T-helper 2 cell (primary cell): ENCODE data around the gene PNLIPRP2.

Experiments
- DNase-seq, 5 experiments: peaks; one replicate each; pipeline versions ENCODE4 v3.0.0 to v3.0.0-alpha.2; 2012 to 2022

The PNLIPRP2 gene

DNA sequence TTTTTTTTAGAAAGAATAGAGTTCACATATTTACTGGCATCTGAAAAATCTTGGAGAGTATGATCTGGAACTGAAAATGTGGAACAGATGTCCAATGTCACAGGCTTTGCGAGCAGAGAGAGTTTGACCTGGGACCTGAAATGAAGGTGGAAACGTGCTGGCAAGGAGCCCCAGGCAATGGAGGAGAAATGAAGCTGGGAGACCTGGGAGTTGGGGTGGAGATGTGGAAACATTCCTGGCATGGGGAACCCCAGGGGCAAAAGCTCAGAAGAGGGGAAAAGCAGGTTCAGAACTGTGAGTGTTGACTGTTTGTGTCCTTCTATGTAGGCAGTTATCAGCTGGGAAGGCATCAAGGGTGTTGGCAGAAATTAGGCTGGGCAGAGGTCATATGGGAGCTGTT lies 7.3 kb upstream of the PNLIPRP2 start:
- no peak for DNase-seq

DNA sequence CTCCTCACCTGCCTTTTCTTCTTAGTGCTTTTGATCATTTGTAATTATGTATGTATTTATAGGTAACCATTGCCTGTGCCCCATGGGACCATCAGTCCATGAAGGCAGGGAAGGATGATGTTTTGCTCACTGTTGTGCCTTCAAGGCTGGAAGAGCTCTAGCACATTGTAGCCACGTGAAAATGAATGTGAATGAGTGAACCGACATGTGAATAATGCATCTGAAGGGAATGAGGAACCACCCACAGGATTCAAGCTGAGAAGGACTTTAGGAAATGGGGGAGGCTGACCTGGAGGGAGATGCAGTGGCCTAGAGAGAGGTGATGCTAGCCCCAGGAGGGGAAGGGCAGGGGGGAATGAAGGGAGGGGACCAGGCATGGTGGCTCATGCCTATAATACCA lies 6.0 kb upstream of the PNLIPRP2 start:
- no peak for DNase-seq

DNA sequence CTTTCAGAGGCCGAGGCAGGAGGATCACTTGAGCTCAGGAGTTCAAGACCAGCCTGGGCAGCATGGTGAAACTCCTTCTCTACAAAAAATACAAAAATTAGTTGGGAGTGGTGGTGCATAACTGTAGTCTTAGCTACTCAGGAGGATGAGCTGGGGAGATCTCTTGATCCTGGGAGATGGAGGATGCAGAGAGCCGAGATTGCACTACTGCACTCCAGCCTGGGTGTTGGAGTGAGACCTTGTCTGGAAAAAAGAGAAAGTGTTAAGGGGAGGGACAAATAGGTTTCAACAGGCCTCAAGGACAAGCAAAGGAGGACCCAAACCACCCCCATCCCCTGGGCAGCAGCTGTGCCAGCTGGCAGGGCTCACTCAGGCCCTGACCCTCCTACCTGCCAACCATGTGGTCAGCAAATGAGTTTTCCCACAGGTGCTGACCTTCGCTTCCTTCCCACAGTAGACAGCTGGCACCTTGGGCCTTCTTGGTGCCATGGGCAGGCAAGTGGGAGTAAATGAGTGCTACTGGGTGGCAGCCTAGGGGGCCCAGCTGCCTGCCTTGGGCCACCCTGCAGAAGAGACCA lies 5.5 kb upstream of the PNLIPRP2 start:
- DNase-seq, result no peak

DNA sequence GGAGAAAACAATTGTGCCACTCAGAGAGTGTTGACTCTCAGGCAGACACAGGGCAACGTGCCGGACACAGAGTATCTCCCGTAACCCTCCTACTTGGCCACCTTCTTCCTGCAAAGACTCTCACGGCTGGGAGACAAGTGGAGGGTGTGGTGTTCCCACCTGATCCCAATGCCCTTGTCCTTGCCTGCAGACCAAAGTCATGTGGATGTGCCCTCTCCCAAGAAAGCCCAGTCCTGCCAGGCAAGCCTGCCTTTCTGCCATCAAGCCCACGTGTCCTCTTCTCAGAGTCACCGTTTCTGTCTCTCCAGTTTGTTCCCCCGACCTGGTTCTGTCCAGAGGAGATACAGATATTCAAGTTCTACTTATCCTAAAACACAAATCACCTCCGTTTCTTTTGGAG lies 723 bp downstream of the PNLIPRP2 start:
- no peak for DNase-seq

DNA sequence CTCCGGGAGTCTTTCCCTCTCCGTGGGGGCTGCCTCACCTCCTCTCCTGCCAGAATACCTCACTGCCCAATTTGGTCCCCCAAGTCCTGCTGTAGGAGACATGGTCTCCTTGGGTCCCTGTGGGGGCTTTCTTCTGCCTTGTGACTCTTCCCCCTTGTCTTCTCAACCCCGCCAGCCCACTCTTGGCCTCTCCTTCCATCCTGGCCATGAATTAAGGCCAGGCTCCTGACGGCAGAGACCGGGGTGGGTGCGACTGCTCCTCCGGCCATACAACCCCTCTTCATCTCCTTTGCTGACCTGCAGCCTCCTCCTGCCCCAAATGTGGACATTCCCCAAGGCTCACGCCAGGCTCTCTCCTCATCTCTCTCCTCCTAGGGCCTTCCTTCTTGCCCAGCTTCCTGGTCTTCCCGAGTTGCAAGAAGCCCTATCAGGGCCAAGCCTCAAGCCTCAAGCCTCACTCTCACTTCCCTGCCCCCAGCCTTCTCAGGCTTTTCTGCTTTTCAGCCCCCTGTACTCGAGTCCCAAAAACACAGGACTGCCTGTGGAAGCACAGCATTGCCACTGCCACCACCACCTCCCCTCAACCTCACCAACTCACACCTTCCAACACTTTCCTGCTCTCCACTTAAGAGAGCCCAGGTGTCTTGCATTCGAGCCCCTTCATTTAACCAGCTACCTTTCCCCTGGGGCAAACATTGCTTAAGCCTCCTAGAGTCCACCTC lies 1.3 kb downstream of the PNLIPRP2 start:
- no peak for DNase-seq

DNA sequence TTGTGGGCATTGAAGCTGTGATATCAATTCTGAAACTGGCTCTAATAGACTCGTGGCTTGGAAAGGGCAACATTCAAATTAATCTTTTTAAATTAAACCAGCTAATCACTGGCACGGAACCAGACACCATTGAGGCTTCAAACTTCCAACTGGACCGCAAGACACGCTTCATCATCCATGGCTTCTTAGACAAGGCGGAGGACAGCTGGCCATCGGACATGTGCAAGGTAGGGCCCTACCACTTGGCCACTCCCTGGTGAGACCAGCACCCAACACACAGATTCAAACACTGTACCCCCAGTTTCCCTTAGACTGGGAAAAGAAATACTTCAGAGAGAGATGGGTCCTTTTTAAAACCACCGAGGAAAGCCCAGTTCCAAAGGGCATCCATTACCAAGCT lies 5.1 kb downstream of the PNLIPRP2 start:
- no peak for DNase-seq

DNA sequence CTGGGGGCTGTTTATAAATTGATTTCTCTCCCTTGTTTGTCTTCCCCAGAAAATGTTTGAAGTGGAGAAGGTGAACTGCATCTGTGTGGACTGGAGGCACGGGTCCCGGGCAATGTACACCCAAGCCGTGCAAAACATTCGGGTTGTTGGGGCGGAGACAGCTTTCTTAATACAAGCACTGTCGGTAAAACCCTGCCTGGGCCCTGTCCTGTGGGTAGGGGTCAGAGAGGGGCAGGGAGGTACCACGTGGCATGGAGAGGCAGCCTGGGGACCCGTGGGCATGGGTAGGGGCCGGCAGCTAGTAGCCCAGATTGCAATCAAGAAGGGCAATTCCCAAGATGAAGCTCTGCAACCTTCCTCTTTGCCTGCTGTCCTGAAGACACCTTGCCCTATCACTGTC lies 6.1 kb downstream of the PNLIPRP2 start:
- DNase-seq, result no peak

DNA sequence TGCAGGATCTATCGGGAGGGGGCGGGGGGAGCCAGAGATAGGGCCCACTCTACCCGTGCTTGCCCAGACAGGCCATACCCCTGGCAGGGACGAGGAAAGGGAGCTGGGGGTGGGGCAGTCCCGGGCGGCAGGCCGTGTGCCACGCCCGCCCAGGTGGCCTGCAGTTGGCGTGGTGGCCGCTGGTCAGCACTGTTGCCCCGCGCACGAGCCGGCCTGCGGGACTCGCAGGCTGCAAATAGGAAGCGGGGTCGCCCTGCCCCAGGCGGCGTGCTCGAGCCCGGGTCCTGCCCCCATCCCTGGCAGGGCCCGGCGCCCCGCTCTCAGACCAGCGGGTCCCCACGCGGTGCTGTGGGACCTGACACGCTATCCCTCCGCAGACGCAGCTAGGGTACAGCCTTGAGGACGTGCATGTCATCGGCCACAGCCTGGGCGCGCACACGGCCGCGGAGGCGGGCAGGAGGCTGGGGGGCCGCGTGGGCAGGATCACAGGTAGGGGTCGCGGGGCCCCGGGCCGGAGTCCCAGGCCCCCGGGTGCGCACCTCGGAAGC lies 6.7 kb downstream of the PNLIPRP2 start:
- DNase-seq, result no peak

DNA sequence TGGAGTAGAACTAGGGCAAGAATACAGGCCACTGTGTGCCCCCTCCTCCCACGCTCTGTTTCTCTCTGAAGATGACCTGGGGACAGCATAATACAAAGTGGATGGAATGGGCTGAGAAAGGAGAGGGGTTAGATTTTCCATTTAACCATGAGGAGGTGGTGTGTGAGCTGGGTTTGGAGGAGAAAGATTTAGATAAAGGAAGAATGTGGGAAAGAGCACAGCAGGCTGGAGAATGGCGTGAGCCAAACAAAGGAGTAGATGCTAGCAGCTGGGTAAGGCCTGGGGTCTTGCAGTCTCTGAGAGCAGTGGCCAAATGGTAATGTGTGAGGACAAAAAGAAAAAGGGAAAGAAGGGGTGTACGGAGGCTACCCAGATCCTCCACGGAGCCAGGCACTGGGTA lies 8.6 kb downstream of the PNLIPRP2 start:
- DNase-seq, result no peak

DNA sequence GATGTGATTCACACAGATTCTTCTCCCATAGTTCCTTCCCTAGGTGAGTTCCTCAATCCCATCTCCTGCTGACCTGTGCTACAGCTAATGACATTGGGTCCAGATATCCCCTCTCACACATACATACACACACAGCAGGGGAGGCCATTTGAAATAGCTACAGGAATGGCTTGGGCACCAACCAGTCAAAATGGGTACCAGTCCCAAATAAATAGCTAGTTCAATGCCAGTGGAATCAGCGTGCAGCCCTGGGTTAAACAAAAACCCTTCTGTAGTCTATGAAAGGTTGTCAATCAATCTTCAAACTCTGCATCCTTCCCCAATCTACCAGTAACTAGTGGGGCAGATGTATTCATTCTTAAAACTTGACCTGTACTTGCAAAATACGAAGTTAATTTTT lies 9.3 kb downstream of the PNLIPRP2 start:
- no peak for DNase-seq

DNA sequence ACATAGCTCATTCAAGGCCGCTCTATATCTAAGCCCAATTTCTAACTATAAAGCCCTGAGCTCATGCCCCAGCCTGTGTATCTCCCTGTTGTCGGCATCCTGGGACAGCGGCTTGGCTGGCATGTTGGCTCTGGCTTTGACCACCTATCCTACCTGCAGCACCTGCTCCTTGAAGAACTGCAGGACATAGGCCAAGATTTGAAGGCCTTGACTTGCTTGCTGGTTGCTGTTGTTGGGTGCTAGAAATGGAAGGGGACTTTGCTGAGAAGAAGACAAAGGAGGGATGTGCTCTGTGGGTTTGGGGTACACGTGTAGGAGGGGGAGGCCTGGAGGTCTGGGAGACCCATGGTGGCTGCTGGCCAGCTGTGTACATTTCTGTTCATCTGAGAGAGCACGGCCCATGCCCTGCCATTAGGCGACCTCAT lies 11.1 kb downstream of the PNLIPRP2 start:
- DNase-seq, result no peak

DNA sequence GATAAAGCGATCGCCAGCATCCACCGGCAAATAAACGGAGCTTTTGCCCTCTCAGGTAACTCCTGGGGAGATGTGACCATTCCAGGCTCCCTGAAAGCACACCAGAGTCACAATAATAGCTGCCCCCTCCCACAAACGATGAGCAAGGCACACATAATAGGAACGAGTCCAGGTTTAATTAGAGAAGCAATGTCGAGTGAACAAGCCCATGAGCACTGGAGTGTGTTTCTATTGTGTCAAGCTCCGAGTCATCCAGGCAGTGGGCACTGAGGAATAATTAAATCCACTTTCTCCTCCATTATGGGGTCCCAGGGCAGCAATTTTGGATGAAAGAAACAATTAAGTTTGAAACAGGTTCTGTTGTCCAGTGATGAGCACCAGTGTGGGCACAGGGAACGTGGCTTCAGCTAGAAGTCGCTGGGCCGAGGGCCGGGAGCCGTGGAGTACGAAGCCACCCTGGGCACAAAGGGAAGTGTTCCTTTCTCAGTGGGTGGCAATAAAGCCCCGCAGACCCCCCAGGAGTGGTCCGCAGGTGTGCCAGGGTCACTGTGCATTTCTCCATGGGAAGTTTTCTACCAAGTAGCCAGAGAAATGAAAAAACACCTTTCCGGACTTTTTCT lies 12.0 kb downstream of the PNLIPRP2 start:
- DNase-seq, result no peak

DNA sequence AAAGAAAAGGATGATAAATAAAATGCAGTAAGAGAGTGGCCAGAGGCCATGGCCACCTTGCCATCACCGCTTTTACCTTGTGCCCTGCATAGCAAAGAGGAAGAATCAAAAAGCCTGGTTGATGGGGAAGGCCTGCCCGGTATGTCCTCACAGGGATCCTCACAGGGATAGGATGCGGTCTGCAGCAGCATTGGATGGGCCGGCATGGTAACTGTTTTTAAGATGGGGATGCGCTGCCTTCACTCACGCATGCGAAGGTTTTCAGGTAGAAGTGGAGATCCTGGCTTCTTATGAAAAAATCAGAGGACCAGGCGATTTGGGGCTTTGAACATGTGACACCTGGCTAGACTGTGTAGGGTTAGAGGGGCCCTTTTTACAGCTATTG lies 12.5 kb downstream of the PNLIPRP2 start:
- no peak for DNase-seq

DNA sequence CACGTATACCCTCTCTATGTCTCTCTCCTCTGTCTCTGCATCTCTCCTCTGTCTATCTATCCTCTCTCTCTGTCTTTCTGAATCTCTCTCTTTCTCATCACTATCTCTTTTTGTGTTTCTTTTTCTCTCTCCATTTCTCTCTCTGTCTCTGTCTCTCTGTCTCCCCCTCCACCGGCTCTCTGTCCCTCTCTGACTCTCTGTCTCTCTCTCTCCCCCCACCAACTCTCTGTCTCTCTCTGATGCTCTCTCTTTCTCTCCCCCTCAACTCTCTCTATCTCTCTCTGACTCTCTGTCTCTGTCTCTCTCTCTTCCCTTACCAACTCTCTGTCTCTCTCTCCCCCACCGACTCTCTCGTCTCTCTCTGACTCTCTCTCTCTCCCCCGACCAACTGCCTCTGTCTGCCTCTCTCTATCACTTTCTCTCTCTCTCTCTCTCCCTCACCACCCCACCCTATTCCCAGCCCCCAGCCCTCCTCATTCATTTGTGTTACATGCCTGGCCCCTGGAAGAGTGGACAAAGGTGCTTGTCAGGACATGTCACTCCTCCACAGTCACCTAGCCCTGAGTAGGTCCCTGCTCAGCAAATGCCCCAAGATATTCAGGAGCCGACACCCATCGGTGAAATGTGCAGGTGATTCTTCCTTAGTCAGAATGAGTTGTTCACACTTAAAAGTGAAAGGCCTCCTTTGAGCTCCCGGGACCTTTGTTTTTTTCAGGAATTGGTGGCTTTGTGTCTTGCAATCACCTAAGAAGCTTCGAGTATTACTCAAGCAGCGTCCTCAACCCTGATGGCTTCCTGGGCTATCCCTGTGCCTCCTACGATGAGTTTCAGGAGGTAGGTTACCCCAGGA lies 13.6 kb downstream of the PNLIPRP2 start:
- no peak for DNase-seq

DNA sequence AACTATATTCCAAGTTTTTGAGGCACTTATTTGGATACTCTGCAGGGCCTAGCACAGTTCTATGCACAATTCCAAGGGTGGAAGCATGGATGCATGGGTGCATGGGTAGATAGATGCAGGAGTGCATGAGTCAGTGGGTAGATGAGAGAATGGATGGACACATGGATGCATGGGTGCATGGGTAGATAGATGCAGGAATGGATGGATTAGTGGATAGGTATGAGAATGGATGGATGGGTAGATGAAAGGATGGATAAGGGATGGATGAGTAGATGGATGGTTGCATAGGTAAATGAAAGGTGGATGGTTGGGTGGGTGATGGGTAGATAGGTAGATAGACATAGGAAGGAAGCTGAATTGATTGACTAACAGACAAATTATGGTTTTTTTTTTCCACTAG lies 15.6 kb downstream of the PNLIPRP2 start:
- no peak for DNase-seq

DNA sequence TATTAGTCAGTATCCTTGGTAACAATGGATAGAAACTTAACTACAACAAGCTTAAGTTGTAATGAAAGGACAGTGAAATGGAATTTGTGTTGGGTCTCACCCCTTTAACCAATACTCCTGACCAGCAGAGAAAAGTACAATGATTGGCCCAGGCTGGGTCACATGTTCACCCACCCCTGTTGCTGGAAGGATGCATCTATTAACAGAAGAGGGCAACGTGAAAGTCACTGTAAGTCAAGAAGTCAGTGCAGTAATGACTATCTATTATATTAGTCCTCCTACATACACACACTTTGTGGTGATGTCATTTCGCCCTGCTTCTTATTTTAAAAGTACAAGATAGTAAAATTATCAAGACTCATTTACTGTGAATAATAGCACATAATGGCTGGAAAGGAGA lies 16.2 kb downstream of the PNLIPRP2 start:
- no peak for DNase-seq

DNA sequence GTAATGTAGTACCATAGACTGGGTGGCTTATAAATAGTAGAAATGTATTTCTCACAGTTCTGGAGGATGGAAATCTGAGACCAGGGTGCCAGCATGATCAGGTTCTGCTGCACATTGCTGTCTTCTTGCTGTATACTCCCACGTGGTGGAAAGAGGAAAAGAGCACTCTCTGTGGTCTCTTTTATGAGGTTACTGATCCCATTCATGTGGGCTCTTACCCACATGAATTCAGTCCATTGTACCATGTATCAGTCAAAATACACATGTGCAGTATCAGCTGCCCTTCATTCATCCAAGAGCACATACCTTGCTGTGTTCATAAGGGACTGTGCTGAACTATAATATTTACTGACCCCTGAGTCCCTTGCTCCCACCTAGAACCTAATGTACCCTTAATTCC lies 17.1 kb downstream of the PNLIPRP2 start:
- DNase-seq, result no peak

DNA sequence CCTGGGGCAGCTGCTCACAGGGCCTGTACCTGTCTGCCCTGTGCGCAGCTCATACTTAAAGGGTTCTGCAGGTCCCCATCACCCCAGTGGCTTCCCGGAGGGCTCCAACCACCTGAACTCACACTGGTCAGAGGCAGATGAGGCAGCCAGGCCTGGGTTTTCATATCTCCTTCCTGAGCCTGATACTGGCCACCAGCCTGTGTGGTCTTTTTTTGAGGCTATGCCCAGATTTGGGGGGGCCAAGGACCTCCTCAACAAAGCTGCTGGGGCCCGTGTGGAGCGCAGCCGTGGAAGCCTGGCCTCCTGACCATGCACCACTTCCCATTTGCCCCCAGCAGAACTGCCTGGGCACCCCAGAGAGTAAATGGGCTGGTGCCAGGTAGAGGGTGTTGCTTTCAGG lies 25.7 kb downstream of the PNLIPRP2 start:
- no peak for DNase-seq

DNA sequence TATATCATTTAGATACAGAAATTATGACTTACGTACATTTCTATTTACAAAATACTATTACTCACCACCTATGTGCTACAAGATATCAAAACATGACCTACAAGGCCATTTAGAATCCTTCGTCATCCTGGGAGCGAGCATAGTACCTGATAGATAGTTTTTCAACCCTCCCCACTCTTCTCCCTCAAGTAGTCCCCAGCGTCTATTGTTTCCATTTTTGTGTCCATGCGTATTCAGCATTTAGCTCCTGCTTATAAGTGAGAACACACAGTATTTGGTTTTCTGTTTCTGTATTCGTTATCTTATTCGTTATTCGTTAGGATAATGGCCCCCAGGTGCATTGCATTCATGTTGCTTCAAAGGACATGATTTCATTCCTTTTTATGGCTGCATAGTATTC lies 28.1 kb downstream of the PNLIPRP2 start:
- no peak for DNase-seq

DNA sequence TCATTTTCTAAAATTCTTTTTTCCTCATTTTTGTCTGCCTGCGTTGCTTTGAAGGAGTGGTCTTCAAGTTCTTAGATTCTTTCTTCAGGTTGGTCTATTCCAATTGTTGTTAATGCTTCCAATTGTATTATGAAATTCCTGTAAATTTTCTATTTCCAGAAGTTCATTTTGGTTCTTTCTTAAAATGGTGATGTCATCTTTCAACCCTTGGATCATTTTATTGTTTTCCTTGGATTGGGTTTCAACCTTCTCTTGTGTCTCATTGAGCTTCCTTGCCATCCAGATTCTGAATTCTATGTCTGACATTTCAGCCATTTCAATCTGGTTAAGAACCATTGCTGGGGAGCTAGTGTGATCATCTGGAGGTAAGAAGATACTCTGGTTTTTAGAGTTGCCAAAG lies 33.1 kb downstream of the PNLIPRP2 start:
- no peak for DNase-seq

DNA sequence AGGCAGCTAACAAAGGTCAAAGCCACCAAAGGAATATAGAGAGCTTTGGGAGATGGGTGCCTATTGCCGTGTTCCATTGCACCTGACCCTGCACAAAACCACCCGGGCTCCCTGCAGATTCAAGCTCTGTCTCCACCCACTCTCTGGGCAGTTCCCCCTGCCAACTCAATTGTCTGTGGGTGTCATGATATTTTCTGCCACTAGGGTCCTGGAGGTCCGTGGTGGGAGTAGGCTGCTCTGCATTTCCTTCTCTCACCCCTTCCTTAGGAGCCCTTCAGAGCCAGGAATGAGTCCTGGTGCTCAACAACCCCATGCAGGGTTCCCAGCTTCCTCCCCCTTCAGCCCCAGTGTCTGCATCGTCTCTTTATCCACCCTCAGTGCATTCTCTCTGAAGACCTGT lies 34.1 kb downstream of the PNLIPRP2 start:
- no peak for DNase-seq

DNA sequence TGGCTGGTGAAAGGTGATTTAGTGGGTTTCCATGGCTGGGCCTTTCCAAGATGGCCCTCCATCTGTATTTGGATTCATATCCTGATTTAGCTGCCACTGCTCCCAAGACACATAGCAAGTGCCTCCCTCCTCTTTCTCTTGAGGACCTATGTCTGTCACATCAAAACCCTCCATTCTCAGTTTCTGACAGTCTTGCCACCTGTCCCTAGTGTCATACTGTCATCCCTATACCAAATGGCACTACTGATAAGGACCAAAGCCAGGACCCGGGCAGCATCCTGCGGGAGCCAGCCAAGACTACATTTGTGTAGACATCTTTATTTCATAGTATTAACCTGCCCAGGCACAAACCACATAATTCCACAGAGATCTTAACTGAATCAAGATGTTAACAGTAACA lies 34.8 kb downstream of the PNLIPRP2 start:
- DNase-seq, result no peak

DNA sequence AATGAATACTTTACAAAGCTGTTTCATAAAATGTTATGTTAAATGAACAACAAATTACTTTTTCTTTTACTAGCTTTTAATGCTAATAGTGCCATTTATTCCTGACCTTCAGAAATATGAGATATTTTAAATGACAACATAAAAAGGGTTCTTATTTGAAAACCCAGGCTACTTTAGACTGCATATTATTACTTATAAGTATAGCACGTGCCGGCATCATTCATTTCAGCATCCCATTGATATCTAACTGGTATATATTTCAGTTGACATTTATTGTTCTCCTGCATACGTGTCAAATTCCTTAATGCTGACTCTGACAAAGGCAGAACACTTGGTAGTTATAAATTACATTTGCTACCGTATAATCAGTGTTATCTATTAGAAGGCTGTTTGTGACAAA lies 35.3 kb downstream of the PNLIPRP2 start:
- no peak for DNase-seq
